Neural crest cell (in vitro differentiated cells): Measurements from ENCODE around the gene OR1L6. TPM values are rescaled to one million over a fixed set of nuclear protein-coding genes. Genes with fewer than 3 reads are reported as not detected.

Experiments
- DNase-seq: peaks from one replicate; pipeline ENCODE4 v3.0.0; 2021; ENCODE audit warnings: low read depth, mixed read lengths, low spot score
- H3K27ac Mint-ChIP-seq: one replicate; pipeline ENCODE4 v1.8.0; 2021; ENCODE audit warnings: mild to moderate bottlenecking, mixed read lengths; ENCODE audit not compliant: unreplicated experiment
- H3K27me3 Mint-ChIP-seq: 2 replicates; pipeline ENCODE4 v1.8.0; 2021; ENCODE audit warnings: low read depth, mild to moderate bottlenecking, mixed read lengths
- H3K36me3 Mint-ChIP-seq: 2 replicates; pipeline ENCODE4 v1.8.0; 2021; ENCODE audit warnings: low read depth, mild to moderate bottlenecking, mixed read lengths
- H3K4me1 Mint-ChIP-seq: 2 replicates; pipeline ENCODE4 v1.8.0; 2021; ENCODE audit warnings: mixed read lengths
- H3K4me3 Mint-ChIP-seq: one replicate; pipeline ENCODE4 v1.8.0; 2021; ENCODE audit warnings: mild to moderate bottlenecking, mixed read lengths
- H3K9me3 Mint-ChIP-seq: 2 replicates; pipeline ENCODE4 v1.8.0; 2021; ENCODE audit warnings: mixed read lengths
- CTCF ChIP-seq: fragments of 200-600 bp; sonication (generic); conservative IDR thresholded peaks from 2 replicates; pipeline ENCODE4 v1.5.0; 2021; ENCODE audit warnings: antibody characterized with exemption, mild to moderate bottlenecking
- total RNA-seq: library from RNA; stranded (reverse); gene quantifications from 2 replicates; pipeline ENCODE4 v1.2.1, GENCODE V29; 2021

OR1L6 gene
- total RNA-seq, 1 donor from 2014 or later, result not detected

DNA sequence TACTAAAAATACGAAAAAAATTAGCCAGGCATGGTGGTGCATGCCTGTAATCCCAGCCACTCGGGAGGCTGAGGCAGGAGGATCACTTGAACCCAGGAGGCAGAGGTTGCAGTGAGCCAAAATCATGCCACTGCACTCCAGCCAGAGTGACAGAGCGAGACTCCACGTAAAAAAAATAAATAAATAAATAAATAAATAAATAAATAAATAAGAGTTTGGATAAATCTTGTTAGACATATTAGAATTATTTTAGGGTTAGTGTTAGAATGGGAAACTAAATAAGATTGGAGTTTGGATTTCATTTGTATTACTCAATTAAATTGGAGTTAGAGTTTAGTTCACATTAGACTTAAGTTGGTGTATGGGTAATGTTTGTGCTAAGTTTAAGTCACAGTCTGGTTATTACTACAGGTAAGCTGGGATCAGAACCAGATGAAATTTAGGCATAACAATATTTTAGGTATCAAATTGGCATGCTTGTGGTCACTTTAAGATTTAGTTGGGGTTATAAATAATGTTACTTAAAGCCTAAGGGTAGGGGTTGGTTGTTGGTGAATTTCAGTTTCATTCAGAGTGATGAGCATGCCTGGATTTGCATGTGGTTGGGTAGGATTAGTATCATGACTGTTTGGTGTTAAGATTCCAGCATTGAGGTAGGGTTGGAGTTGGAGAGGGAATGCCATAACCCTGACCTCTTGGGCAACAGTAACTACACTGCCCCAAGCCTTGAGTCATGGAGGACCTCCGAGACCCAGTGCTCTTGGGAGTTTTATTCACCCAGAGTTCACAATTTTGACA is 50.0 kb downstream of the OR1L6 start:
- Mint-ChIP-seq H3K9me3 (peaks cover 3% of the 10 kb centered on the region), H3K4me1 (no peaks in the 10 kb centered on the region), H3K27ac (no peak overlapping the region), H3K4me3 (no peak overlapping the region), H3K27me3 (peaks cover 38% of the 10 kb centered on the region), H3K36me3 (no peaks in the 10 kb centered on the region)
- no peak for TF ChIP-seq CTCF
- DNase-seq, result no peak

GRCh38 chr9:122797316-122798063 is 55.4 kb downstream of the OR1L6 start:
- H3K9me3 Mint-ChIP-seq, result no peaks in the 10 kb centered on the region
- no peaks in the 10 kb centered on the region for H3K4me1 Mint-ChIP-seq
- peaks cover 42% of the 10 kb centered on the region for H3K27me3 Mint-ChIP-seq
- H3K27ac Mint-ChIP-seq, result no peak overlapping the region
- no peak overlapping the region for H3K4me3 Mint-ChIP-seq
- TF ChIP-seq CTCF, result no peak
- H3K36me3 Mint-ChIP-seq, result no peaks in the 10 kb centered on the region
- no peak for DNase-seq

Other genes starting within 250 kb of the OR1L6 start
- not detected in 2 replicates for gene OR1J2, start 231.5 kb upstream of the OR1L6 start, total RNA-seq
- gene OR1J4, start 223.2 kb upstream of the OR1L6 start, total RNA-seq, result not detected in 2 replicates
- not detected in 2 replicates for gene OR1N1, start 215.0 kb upstream of the OR1L6 start, total RNA-seq
- gene OR1N2, start 189.2 kb upstream of the OR1L6 start, total RNA-seq, result not detected in 2 replicates
- gene OR1L8, start 158.9 kb upstream of the OR1L6 start, total RNA-seq, result not detected in 2 replicates
- gene OR1Q1, start 127.6 kb upstream of the OR1L6 start, total RNA-seq, result not detected in 2 replicates
- gene OR1B1, start 84.7 kb upstream of the OR1L6 start, total RNA-seq, result not detected in 2 replicates
- not detected in 2 replicates for gene OR1L1, start 80.6 kb upstream of the OR1L6 start, total RNA-seq
- gene OR1L3, start 67.2 kb upstream of the OR1L6 start, total RNA-seq, result not detected in 2 replicates
- not detected in 2 replicates for gene OR1L4, start 18.3 kb upstream of the OR1L6 start, total RNA-seq
- gene OR5C1, start 46.6 kb downstream of the OR1L6 start, total RNA-seq, result not detected in 2 replicates
- gene OR1K1, start 57.8 kb downstream of the OR1L6 start, total RNA-seq, result not detected in 2 replicates
- gene PDCL, start 86.3 kb downstream of the OR1L6 start, total RNA-seq, result 29.3 and 30.5 TPM in 2 replicates
- 53.5 and 54.1 TPM in 2 replicates for gene RC3H2, start 163.1 kb downstream of the OR1L6 start, total RNA-seq
- 8.4 and 9.4 TPM in 2 replicates for gene ZBTB6, start 171.0 kb downstream of the OR1L6 start, total RNA-seq
- 13.2 and 13.5 TPM in 2 replicates for gene ZBTB26, start 189.2 kb downstream of the OR1L6 start, total RNA-seq
- 54.9 and 59.5 TPM in 2 replicates for gene RABGAP1, start 198.7 kb downstream of the OR1L6 start, total RNA-seq